Bronchial epithelial cell (primary cell): Measurements from ENCODE around the gene MORC2. TPM values are rescaled to one million over a fixed set of nuclear protein-coding genes. Genes with fewer than 3 reads are reported as not detected.
A peak's percentile ranks its signal among the peaks of the same experiment; 100 is the strongest.

Experiments
- DNase-seq: peaks from one replicate; pipeline ENCODE4 v3.0.0-alpha.2; 2010; ENCODE audit warnings: low read depth
- FAIRE-seq: peaks from 2 replicates; lab custom pipeline; 2011; peaks lifted over from hg19 to GRCh38; lab: Jason Lieb, UNC
- H3K27me3 ChIP-seq: 2 replicates; pipeline ENCODE4 v1.5.1; 2011; ENCODE audit warnings: low read length; ENCODE audit not compliant: control insufficient read depth, insufficient read depth
- H3K36me3 ChIP-seq: 2 replicates; pipeline ENCODE4 v1.5.1; 2011; ENCODE audit warnings: low read length; ENCODE audit not compliant: control insufficient read depth, insufficient read depth
- H3K4me3 ChIP-seq: 2 replicates; pipeline ENCODE4 v1.5.1; 2011; ENCODE audit warnings: mild to moderate bottlenecking, low read depth, low read length, control low read depth
- CTCF ChIP-seq: IDR thresholded peaks from 2 replicates; pipeline ENCODE4 v1.5.1; 2011; ENCODE audit warnings: mild to moderate bottlenecking, moderate library complexity, low read length, control low read depth, inconsistent platforms; ENCODE audit not compliant: insufficient read depth, severe bottlenecking
- total RNA-seq: library from RNA; depleted of rRNA; stranded (reverse); fragments of >200 nt; gene quantifications from 2 replicates; pipeline ENCODE4 v1.2.1, GENCODE V29; 2014

The MORC2 gene
- total RNA-seq, 1 donor from 2014 or later: 12.6 TPM

- Histone ChIP-seq H3K27me3 (no peaks in the 10 kb centered on the region), H3K36me3 (no peaks in the 10 kb centered on the region), H3K4me3 (no peak overlapping the region)
- DNase-seq (peak; percentile 20), FAIRE-seq (no peak)
- TF ChIP-seq CTCF: peak; percentile 94
Observed at GRCh38 chr22:30890686-30891442, 77.7 kb downstream of the MORC2 start.

- TF ChIP-seq CTCF: no peak
- DNase-seq (no peak), FAIRE-seq (peak; percentile 98)
- no peak overlapping the region for H3K4me3 ChIP-seq
- no peaks in the 10 kb centered on the region for H3K36me3 ChIP-seq
- no peaks in the 10 kb centered on the region for H3K27me3 ChIP-seq
Observed at GRCh38 chr22:30889996-30890480, 78.5 kb downstream of the MORC2 start.

DNA sequence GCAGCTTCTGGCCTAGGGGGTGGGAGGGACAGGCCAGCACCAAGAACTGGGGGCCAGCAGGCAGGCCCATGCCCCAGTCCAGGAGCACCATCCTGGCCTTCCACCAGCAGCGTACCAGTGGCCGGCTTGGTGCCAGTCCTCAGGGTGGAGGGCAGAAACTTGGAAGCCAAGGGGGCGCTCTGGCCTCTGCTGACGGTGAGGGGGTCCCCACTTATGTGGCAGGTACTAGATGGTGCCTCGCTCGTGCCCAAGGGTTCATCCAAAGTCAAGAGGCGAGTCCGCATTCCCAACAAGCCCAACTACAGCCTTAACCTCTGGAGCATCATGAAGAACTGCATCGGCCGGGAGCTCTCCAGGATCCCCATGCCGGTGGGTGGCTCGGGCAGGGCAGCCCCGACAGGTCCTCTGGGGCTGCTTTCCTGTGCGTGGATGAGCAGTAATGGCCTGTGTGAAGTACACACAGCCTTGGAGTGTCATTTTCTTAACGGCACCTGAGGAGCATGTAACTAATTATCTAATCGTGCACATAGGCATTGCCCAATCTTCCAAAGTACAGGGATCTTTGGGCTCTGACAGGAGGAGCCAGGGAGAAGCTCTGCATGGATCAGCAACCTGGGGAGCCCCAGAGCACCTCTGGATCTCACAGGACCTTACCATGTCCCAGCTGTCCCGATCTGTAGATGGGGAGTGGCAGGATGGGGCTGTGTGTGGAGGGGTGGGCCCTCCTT is 79.1 kb downstream of the MORC2 start:
- FAIRE-seq: peak; percentile 7
- no peak for TF ChIP-seq CTCF

DNA sequence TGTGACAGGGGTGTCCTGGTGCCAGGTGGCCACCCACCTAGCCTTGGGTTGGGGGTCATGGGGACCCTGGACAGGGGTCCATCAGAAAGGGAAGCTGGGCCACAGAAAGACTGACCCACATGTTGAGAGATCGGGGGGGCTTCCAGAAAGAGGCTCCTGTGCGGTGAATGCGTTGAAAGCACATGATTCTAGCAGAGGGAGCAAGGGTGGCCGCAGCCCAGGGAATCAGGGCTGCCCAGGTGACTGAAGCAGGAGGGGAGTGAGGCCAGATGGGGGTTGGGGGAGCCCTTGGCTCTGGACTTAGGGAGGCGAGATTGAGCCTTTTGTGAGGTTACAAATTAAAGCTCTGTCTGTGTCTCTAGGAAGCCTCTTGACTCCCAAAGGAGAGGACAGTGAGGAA is 80.7 kb downstream of the MORC2 start:
- no peak overlapping the region for H3K4me3 ChIP-seq
- FAIRE-seq: no peak
- H3K36me3 ChIP-seq: no peaks in the 10 kb centered on the region
- no peak for DNase-seq
- TF ChIP-seq CTCF: no peak
- no peaks in the 10 kb centered on the region for H3K27me3 ChIP-seq

More for the DNA sequence above, 79.1 kb downstream of the MORC2 start:
- H3K4me3 ChIP-seq: no peak overlapping the region
- H3K36me3 ChIP-seq: no peaks in the 10 kb centered on the region
- no peaks in the 10 kb centered on the region for H3K27me3 ChIP-seq
- DNase-seq: no peak

DNA sequence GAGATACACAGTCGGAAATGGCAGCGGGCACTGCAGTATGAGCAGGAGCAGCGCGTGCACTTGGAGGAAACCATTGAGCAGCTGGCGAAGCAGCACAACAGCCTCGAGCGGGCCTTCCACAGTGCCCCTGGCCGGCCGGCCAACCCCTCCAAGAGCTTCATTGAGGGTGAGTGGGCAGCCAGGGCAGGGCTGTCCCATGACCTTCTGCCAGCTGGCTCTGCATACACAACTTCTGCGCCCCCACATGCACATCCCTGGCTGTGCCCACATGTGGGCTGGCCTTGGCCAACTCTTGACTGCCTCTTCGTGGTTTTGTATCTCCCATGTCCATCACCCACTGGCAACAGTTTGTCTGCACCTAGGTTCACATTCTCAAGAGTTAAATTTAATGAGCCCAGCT is 81.1 kb downstream of the MORC2 start:
- H3K4me3 ChIP-seq: no peak overlapping the region
- FAIRE-seq (no peak), DNase-seq (no peak)
- no peak for TF ChIP-seq CTCF
- H3K27me3 ChIP-seq: no peaks in the 10 kb centered on the region
- no peaks in the 10 kb centered on the region for H3K36me3 ChIP-seq
